GM12801 (cell line): Measurements from ENCODE around the gene CLEC16A.

Experiments
- CTCF ChIP-seq: IDR thresholded peaks from one replicate; pipeline ENCODE4 v1.5.1; 2011; ENCODE audit warnings: control low read depth; ENCODE audit not compliant: insufficient read length; ENCODE audit errors: extremely low read depth

CLEC16A gene

GRCh38 chr16:10920726-10921427 is 23.5 kb upstream of the CLEC16A start:
- TF ChIP-seq CTCF = no peak

GRCh38 chr16:10921536-10922327 is 22.6 kb upstream of the CLEC16A start:
- no peak for TF ChIP-seq CTCF

- no peak for TF ChIP-seq CTCF
These were observed 21.8 kb upstream of the CLEC16A start for GRCh38 chr16:10922328-10923145.

- no peak for TF ChIP-seq CTCF
These were observed 21.2 kb upstream of the CLEC16A start for GRCh38 chr16:10923146-10923649.

GRCh38 chr16:10923650-10924214 is 20.6 kb upstream of the CLEC16A start:
- no peak for TF ChIP-seq CTCF

- TF ChIP-seq CTCF = no peak
These were observed 18.3 kb upstream of the CLEC16A start for GRCh38 chr16:10926094-10926493.
